ENCODE results near the gene ZNF512. TPM values are rescaled to one million over a fixed set of nuclear protein-coding genes. Genes with fewer than 3 reads are reported as not detected.

Gene ZNF512
- total RNA-seq, 2 donors from 2014 or later: 11.9 to 63.3 TPM

GRCh38 chr2:27634291-27634690, 51.4 kb downstream of the ZNF512 start:
- WGBS, 2 donors: 94 to 97% methylated on average over 2 of the region's 2 CpGs
- Histone ChIP-seq H3K36me3 (replicated peaks in 1 of 2; ENCODE audit: insufficient read depth in 1 of 2, low read depth in 2 of 2) (peaks cover 0 to 34% of the 10 kb centered on the region in 2 donors), H3K4me1 (peaks cover 11% of the 10 kb centered on the region), H3K9me3 (no peaks in the 10 kb centered on the region), H3K4me3 (no peak overlapping the region), H3K27ac (no peak overlapping the region), H3K27me3 (no peaks in the 10 kb centered on the region)
- intact Hi-C loops (cut with DNase I): no loop called here
- ATAC-seq: no peak
- no peak for DNase-seq
- TF ChIP-seq, protein P1, sequence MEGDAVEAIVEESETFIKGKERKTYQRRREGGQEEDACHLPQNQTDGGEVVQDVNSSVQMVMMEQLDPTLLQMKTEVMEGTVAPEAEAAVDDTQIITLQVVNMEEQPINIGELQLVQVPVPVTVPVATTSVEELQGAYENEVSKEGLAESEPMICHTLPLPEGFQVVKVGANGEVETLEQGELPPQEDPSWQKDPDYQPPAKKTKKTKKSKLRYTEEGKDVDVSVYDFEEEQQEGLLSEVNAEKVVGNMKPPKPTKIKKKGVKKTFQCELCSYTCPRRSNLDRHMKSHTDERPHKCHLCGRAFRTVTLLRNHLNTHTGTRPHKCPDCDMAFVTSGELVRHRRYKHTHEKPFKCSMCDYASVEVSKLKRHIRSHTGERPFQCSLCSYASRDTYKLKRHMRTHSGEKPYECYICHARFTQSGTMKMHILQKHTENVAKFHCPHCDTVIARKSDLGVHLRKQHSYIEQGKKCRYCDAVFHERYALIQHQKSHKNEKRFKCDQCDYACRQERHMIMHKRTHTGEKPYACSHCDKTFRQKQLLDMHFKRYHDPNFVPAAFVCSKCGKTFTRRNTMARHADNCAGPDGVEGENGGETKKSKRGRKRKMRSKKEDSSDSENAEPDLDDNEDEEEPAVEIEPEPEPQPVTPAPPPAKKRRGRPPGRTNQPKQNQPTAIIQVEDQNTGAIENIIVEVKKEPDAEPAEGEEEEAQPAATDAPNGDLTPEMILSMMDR (IDR thresholded peaks at IDR 0.05): no peak
- no peak for TF ChIP-seq POLR2A (IDR thresholded peaks at IDR 0.05)

DNA sequence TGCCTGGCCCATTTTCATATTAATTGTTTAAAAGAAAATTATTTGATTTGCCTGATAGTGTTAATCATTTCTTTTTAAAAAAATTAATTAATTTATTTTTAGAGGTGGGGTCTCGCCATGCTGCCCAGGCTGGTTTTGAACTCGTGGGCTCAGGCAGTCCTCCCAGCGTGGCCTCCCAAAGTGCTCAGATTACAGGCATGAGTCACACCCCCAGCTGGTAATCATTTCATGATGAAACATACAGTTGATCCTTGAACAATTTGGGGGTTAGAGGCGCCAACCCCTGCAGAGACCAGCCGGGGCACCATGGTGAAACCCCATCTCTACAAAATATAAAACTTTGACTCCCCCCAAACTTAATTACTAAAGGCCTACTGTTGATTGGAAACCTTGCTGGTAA, 53.9 kb downstream of the ZNF512 start:
- TF ChIP-seq, protein P1 (IDR thresholded peaks at IDR 0.05): no peak
- no peak for TF ChIP-seq POLR2A (IDR thresholded peaks at IDR 0.05)
- WGBS, 2 donors: 91 to 93% methylated on average over 5 of the region's 5 CpGs
- Histone ChIP-seq H3K9me3 (no peaks in the 10 kb centered on the region), H3K36me3 (replicated peaks in 1 of 2; ENCODE audit: insufficient read depth in 1 of 2, low read depth in 2 of 2) (peaks cover 0 to 42% of the 10 kb centered on the region in 2 donors), H3K27ac (no peak overlapping the region), H3K27me3 (no peaks in the 10 kb centered on the region), H3K4me3 (no peak overlapping the region), H3K4me1 (no peaks in the 10 kb centered on the region)
- intact Hi-C loops (cut with DNase I): no loop called here
- DNase-seq (no peak), ATAC-seq (no peak)

DNA sequence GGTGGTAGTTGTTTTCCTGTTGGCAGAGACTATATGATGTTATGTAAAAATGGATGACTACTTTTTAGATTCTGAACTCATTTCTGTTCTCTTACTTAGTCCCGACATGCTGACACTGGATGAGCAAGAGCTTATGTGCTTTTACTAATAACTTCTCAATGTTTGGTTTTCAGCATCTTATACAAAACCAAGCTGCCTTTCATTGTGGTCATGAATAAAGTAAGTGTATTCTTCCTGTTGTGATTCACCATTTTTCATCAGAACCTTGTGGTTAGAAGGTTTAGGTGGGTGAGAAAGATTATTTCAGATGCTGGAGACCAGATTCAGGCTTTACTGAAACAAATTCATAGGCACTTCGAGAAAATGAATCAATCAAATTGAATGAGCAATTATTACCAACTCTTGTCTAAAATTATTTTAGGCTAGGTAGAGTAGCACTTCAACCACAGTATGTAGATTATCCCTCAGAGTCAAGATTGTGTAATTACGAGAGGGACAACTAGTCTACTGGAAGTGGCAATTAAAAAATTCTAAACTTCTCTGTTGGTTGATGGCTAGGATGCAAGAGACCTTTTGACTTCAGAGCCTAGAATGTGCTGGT, 55.3 kb downstream of the ZNF512 start:
- WGBS, 2 donors: 84 to 85% methylated on average over 3 of the region's 3 CpGs
- H3K27me3 ChIP-seq: no peaks in the 10 kb centered on the region
- intact Hi-C loops (cut with DNase I): no loop called here
- H3K4me3 ChIP-seq: no peak overlapping the region
- ATAC-seq: no peak
- H3K27ac ChIP-seq: no peak overlapping the region
- H3K4me1 ChIP-seq: no peaks in the 10 kb centered on the region
- H3K9me3 ChIP-seq: no peaks in the 10 kb centered on the region
- DNase-seq: no peak
- peaks cover 0 to 42% of the 10 kb centered on the region in 2 donors for H3K36me3 ChIP-seq (replicated peaks in 1 of 2; ENCODE audit: insufficient read depth in 1 of 2, low read depth in 2 of 2)
- TF ChIP-seq POLR2A (IDR thresholded peaks at IDR 0.05): no peak
- TF ChIP-seq, protein P1 (IDR thresholded peaks at IDR 0.05): no peak

DNA sequence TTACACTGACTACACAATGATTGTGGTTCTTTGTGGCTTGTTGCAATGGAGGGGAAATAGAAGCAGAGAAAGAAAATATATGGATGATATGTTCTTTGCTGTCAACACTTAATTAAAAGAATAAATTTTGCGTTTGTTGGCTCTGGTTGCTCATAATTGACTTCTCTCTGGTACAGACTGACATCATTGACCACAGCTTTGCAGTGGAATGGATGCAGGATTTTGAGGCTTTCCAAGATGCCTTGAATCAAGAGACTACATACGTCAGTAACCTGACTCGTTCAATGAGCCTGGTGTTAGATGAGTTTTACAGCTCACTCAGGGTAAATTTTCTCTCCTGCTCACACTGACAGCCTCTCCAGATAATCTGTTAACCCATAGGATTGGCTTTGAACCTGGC, 55.9 kb downstream of the ZNF512 start:
- no peaks in the 10 kb centered on the region for H3K4me1 ChIP-seq
- TF ChIP-seq POLR2A (IDR thresholded peaks at IDR 0.05): no peak
- TF ChIP-seq, protein P1 (IDR thresholded peaks at IDR 0.05): no peak
- intact Hi-C loops (cut with DNase I): no loop called here
- ATAC-seq (no peak), DNase-seq (no peak)
- WGBS, 2 donors: 51 to 59% methylated on average over 3 of the region's 3 CpGs
- no peak overlapping the region for H3K27ac ChIP-seq
- no peaks in the 10 kb centered on the region for H3K9me3 ChIP-seq
- no peak overlapping the region for H3K4me3 ChIP-seq
- H3K36me3 ChIP-seq (replicated peaks in 1 of 2; ENCODE audit: insufficient read depth in 1 of 2, low read depth in 2 of 2): peaks cover 0 to 42% of the 10 kb centered on the region in 2 donors
- no peaks in the 10 kb centered on the region for H3K27me3 ChIP-seq

DNA sequence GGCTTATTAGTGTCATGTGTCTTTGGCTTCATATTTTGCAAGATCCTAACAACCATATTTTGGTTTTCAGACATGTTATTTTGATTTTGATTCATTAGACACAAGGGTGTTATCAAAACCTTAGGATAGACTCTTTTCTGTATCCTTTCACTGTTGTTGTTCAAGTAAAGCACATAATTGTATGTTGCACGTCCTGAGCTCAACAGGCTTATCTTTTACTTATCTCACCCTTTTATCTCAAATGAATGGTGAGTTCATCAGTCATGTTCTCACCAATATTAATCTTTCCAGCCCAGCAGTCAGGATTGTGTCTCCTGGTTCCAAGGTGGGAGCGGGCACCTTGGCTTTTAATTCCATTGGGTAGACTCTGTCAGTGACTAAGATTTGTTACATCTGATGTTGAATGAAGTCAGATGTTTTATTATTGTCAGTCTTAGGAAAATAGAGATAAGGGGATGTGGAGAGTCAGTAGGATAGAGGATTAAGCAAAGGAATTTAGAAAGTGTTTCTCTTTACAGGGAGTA, 57.9 kb downstream of the ZNF512 start:
- no peak overlapping the region for H3K27ac ChIP-seq
- intact Hi-C loops (cut with DNase I): no loop called here
- no peaks in the 10 kb centered on the region for H3K9me3 ChIP-seq
- H3K4me1 ChIP-seq: no peaks in the 10 kb centered on the region
- 62 to 76% methylated on average over 2 of the region's 2 CpGs for WGBS, 2 donors
- DNase-seq (no peak), ATAC-seq (no peak)
- H3K27me3 ChIP-seq: no peaks in the 10 kb centered on the region
- H3K4me3 ChIP-seq: no peak overlapping the region
- TF ChIP-seq, protein P1 (IDR thresholded peaks at IDR 0.05): no peak
- no peak for TF ChIP-seq POLR2A (IDR thresholded peaks at IDR 0.05)
- peaks cover 0 to 34% of the 10 kb centered on the region in 2 donors for H3K36me3 ChIP-seq (replicated peaks in 1 of 2; ENCODE audit: insufficient read depth in 1 of 2, low read depth in 2 of 2)
